Islet of Langerhans (tissue), 1 donor: Measurements from ENCODE around the gene HNF4A.

Source experiments
- FAIRE-seq: peaks from one replicate; lab custom pipeline; 2011; peaks lifted over from hg19 to GRCh38; lab: Jason Lieb, UNC

The HNF4A gene

GRCh38 chr20:44406572-44407137 lies 51.2 kb downstream of the HNF4A start:
- no peak for FAIRE-seq

DNA sequence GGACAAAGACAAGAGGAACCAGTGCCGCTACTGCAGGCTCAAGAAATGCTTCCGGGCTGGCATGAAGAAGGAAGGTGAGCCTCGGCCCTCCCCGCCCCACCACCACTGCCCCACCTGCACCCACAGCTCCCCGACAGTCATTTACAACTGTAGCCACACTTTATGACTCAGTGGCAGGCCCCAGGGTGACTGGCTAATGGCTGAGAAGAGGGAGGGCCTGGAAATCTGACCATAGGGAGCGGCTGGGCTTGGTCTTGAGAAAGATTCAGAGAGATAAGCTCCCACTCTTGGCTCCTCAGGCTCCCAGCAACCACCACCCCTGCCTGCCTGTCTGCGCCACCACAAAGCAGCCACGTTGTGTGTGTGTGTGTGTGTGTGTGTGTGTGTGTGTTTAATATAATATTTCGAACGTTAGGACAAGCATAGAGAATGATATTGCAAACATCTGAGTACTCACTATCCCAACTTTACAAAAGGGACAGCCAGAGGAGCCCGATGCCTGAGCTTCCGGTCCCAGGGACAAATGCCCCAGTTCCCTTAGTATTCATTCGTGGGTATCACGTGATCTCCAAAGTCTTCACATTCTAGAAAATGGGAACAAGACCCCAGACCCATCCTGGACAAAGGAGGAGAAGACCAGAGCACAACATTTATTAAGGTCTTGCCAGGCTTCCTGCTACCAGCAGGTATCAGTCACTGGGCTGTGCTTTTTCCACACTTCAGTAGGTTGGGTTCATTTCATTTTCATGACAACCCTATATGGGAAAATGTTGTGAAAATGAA lies 52.1 kb downstream of the HNF4A start:
- no peak for FAIRE-seq

- FAIRE-seq = no peak
These were observed 53.7 kb downstream of the HNF4A start for GRCh38 chr20:44409132-44409600.

DNA sequence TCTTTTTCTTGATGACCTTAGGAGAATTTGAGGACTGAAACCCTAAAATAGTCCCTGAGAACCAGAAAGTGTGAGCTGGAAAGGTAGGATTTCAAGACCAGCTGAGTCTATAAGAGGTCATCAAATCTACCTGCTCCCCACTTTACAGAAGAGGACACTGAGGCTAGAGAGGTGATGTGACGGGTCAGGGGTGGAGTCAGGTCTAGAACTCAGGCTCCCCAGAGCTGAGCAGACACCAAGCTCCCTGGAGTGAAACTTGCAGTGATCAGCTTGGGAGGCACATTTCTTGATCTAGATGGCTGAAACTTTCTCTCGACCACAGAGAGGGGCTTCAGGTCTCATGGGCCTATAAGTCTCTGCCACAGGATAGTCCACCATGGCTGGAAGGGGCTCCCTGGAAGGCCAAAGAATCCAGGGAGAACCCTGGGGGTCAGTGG lies 55.1 kb downstream of the HNF4A start:
- FAIRE-seq = no peak

DNA sequence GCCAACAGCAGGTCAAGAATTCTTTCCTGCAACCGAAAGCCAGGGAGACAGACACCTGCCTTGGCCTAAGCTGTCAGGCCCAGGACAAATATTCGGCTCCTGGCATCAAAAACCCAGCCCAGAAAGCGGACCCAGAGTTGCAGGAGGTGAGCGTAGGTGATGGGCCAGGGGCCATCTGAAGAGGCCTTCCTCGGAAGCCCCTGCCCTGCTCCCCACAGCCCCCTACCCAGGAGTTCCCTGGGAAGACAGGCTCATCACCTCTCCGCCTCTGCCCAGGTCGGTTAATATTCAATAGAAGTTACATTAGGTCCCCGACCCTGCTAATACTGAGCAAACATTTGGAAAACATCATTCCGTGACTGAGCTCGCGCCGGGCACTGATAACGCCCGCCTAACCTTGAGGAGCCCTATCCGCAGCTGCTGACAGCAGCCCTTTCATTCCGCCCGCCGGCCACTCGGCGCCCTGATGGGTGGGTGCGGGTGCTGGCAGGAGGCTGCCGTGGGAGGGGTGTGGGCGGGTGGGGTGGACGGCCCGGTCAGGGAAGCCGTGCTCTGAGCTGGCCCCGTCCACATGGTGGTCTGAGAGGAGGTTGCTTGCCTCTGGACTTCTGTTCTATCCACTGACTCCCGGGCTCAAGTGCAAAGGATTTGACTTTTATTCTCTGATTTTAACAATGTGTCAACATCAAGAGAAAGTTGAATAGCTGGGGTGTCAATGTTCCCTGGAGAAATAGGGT lies 55.7 kb downstream of the HNF4A start:
- no peak for FAIRE-seq

DNA sequence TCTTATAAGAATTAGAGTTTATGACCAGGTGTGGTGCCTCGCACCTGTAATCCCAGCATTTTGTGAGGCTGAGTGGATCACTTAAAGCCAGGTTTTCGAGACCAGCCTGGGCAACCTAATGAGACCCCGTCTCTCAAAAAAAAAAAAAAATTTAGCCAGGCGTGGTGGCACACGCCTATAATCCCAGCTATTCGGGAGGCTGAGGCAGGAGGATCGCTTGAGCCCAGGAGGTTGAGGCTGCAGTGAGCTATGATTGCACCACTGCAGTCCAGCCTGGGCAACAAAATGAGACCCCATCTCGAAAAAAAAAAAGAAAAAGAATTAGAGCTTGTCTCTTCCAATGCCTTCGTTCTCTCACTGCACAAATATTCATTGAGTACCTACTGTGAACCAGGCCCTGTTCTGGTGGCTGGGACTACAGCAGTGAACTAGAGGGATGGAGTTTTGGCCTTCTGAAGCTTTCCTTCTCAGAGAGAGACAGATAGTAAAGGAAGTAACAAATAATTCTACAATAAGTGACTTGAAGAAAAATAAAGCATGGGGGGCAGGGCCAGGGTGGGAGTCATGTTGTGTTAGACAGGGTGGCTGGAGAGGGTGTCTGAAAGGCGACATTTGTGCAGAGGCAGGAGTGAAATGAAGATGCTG lies 56.4 kb downstream of the HNF4A start:
- no peak for FAIRE-seq

- FAIRE-seq = no peak
These were observed 57.1 kb downstream of the HNF4A start for GRCh38 chr20:44412402-44413144.

GRCh38 chr20:44413575-44414345 lies 58.3 kb downstream of the HNF4A start:
- FAIRE-seq = no peak

DNA sequence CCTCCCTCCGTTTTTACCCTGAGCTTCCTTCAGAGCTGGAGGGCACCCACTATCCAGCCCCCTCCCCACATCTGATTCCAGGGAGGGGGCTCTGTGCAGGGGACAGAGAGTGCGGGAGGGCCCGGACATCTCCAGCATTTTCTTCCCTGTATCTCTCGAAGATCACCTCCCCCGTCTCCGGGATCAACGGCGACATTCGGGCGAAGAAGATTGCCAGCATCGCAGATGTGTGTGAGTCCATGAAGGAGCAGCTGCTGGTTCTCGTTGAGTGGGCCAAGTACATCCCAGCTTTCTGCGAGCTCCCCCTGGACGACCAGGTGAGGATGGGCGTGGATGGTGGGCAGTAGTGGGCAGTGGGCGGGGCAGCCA lies 58.8 kb downstream of the HNF4A start:
- no peak for FAIRE-seq

- no peak for FAIRE-seq
These were observed 59.3 kb downstream of the HNF4A start for GRCh38 chr20:44414808-44415207.

GRCh38 chr20:44415833-44416715 lies 60.6 kb downstream of the HNF4A start:
- no peak for FAIRE-seq

- FAIRE-seq = no peak
These were observed 62.8 kb downstream of the HNF4A start for GRCh38 chr20:44418069-44418905.

GRCh38 chr20:44419131-44419844 lies 63.8 kb downstream of the HNF4A start:
- no peak for FAIRE-seq

DNA sequence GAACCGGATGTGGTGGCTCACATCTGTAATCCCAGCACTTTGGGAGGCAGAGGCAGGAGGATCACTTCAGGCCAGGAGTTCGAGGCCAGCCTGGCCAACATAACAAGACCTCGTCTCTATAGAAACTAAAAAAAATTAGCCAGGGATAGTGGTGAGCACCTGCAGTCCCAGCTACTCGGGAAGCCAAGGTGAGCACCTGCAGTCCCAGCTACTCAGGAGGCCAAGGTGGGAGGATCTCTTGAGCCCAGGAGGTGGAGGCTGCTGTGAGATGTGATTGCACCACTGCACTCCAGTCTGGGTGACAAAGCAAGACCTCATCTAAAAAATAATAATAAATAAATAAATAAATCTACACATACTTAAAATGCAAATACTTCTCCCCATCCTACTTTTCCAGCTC lies 65.0 kb downstream of the HNF4A start:
- FAIRE-seq = no peak

GRCh38 chr20:44422083-44422482 lies 66.6 kb downstream of the HNF4A start:
- FAIRE-seq = no peak

- no peak for FAIRE-seq
These were observed 68.0 kb downstream of the HNF4A start for GRCh38 chr20:44423480-44423879.

DNA sequence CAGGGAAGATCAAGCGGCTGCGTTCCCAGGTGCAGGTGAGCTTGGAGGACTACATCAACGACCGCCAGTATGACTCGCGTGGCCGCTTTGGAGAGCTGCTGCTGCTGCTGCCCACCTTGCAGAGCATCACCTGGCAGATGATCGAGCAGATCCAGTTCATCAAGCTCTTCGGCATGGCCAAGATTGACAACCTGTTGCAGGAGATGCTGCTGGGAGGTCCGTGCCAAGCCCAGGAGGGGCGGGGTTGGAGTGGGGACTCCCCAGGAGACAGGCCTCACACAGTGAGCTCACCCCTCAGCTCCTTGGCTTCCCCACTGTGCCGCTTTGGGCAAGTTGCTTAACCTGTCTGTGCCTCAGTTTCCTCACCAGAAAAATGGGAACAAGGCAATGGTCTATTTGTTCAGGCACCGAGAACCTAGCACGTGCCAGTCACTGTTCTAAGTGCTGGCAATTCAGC lies 68.6 kb downstream of the HNF4A start:
- FAIRE-seq = no peak

DNA sequence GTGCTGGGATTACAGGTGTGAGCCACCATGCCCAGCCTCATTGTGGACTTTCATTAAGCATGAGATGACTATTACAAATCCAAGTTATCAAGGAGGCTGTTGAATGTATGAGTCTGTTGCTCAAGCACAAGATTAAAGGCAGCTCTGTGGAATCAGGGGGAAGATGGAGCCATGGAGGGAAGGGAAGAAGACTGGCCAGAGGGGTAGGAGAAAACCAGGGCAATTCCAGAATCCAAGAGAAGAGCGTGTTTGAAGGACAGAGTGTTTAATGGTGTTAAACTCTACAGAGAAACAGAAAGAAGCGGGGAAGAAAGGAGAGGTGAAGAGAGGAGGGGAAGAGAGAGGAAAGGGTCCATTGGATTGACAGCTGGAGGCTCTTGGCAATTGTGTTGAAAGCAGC lies 70.4 kb downstream of the HNF4A start:
- FAIRE-seq = no peak
